Fibroblast of lung (primary cell): ENCODE data around the gene ENTPD6.

Source experiments
- EZH2 ChIP-seq: IDR thresholded peaks from 2 replicates; pipeline ENCODE4 v1.5.1; 2012; ENCODE audit warnings: low read length, control low read depth, mild to moderate bottlenecking; ENCODE audit errors: missing control alignments
- TF ChIP-seq, protein P1 (sequence below), 2 donors: IDR thresholded peaks in 1 of 2; conservative IDR thresholded peaks in 1 of 2; 1 replicate in 1 of 2; 2 replicates in 1 of 2; pipeline ENCODE4 v1.5.1; 2011 to 2012; ENCODE audit warnings: low read length in 2 of 2, control low read depth in 1 of 2, inconsistent platforms in 1 of 2, low read depth in 1 of 2, mild to moderate bottlenecking in 1 of 2

DNA sequence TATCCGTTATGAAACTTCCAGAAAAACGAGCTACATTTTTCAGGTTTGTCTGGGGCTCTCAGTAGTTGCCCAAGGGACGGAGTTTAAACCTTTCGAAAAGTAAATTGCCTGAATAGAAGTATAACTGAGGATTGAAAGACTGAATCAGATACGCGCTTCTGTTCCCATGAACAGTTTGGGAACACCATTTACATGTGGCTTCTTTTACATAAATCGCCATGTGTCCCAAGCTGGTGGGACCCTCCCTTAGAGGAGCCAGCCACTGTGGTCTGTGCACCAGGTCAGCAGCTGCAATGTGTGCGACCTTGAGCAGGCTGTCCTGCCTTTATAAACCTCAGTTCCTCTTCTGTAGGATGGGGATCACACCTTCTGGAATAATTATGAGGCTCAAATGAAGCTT, 11.0 kb downstream of the ENTPD6 start:
- TF ChIP-seq, protein P1, sequence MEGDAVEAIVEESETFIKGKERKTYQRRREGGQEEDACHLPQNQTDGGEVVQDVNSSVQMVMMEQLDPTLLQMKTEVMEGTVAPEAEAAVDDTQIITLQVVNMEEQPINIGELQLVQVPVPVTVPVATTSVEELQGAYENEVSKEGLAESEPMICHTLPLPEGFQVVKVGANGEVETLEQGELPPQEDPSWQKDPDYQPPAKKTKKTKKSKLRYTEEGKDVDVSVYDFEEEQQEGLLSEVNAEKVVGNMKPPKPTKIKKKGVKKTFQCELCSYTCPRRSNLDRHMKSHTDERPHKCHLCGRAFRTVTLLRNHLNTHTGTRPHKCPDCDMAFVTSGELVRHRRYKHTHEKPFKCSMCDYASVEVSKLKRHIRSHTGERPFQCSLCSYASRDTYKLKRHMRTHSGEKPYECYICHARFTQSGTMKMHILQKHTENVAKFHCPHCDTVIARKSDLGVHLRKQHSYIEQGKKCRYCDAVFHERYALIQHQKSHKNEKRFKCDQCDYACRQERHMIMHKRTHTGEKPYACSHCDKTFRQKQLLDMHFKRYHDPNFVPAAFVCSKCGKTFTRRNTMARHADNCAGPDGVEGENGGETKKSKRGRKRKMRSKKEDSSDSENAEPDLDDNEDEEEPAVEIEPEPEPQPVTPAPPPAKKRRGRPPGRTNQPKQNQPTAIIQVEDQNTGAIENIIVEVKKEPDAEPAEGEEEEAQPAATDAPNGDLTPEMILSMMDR (conservative IDR thresholded peaks at IDR 0.05 in 1 of 2, IDR thresholded peaks at IDR 0.05 in 1 of 2; ENCODE audit: low read depth in 1 of 2, low read length in 2 of 2): no peak
- no peak for TF ChIP-seq EZH2
